NCI-H1092 treated with DMSO at 0.1 percent for 48 hours (cell line): ENCODE results near the gene SLC39A8.

Source experiments
- DNase-seq: peaks from one replicate; lab custom pipeline; 2025; lab: John Stamatoyannopoulos, UW

The SLC39A8 gene

GRCh38 chr4:102230194-102230593 lies 115.1 kb downstream of the SLC39A8 start:
- DNase-seq: no peak

- no peak for DNase-seq
Observed at GRCh38 chr4:102227388-102227787, 117.9 kb downstream of the SLC39A8 start.

DNA sequence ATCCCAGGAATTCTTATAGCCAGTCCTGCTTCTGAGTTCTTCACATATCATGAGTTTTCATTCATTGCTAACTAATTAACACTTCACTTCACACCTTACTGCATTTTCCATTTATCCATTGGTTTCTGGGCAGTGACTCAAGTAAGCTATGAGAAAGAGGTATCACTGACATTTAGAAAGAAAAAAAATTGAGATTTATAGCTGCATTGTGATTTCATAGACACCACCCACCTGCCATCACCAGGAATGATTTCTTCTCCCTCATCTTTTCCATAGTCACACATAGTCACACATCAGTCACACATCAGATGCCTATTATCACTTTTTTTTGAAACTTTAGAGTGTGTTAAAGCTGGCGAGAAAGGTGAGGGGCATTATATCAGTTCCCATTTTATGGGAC lies 121.8 kb downstream of the SLC39A8 start:
- DNase-seq: no peak

DNA sequence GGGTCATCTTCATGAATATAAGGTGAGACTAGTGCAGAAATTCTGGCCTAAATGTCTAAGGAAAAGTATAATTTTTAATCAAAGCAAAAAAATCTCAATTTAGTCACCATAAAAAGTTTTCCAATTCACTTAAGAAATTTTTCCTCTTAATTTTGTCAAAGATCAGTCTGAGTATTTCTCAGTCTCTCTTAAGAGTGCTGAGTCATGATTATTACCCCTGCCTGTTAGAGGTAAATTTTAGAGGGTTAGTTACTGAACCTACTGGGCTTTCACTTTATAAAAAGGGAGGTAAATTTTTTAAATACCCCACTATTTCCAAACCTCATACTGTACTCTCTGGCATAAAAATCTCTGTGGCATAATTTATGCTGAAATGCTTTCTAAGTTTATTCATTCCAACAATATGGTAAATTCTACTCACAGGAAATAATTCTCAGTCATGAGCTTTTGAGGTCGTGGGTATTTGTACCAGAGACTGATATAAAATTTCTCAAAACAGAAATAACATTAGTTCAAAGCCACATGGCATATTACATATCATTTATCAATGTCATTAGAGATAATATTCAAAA lies 122.4 kb downstream of the SLC39A8 start:
- DNase-seq: no peak

DNA sequence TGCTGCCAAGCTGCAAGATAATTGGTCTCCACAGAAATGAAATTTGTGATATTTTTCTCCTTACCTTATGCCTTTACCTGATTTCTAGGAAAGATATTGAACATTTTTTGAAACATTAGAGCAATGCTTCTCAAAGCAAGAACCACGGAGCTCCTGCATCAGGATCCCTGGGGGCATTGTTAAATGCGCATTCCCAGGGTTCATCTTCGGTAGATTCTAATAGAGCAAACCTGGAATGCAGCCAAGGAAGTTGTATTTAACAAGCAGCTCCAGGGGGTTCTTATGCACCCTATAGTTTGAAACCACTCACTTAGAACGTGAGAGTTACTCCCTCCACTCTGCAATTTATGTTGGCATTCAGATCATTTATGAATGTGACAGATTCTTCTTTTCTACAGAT lies 126.2 kb downstream of the SLC39A8 start:
- DNase-seq: peak; percentile 32

DNA sequence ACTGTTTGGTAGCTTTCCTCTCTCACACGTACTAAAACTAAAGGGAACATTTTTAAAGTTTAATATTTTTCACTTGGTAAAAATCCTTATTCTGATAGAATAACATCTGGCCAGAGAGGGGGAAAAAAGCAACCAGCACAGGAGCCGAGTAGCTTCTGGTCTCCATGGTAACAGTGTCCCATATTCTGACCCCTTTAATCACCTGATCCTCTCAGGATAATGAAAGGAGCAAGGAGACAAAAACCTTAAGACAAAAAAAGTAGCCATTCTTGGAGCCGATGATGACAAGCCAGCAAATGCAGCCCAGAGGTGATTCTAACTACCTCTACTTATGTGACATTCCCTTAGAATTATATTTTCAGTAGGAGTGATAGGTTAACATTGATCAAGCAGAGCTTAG lies 126.6 kb downstream of the SLC39A8 start:
- peak; percentile 20 for DNase-seq

GRCh38 chr4:102217775-102218355 lies 127.4 kb downstream of the SLC39A8 start:
- no peak for DNase-seq

GRCh38 chr4:102217345-102217744 lies 127.9 kb downstream of the SLC39A8 start:
- DNase-seq: no peak

GRCh38 chr4:102216666-102217065 lies 128.6 kb downstream of the SLC39A8 start:
- no peak for DNase-seq

- DNase-seq: no peak
Observed at GRCh38 chr4:102213031-102213430, 132.3 kb downstream of the SLC39A8 start.
